ENCODE measurements around the gene PSMB7.

GRCh38 chr9:124348831-124349230, 66.4 kb downstream of the PSMB7 start:
- TF ChIP-seq CTCF (IDR thresholded peaks at IDR 0.05; ENCODE audit: low read depth, low read length) (no peak), POLR2A (IDR thresholded peaks at IDR 0.05; ENCODE audit: extremely low read depth, insufficient read length) (no peak), MAX (IDR thresholded peaks at IDR 0.05; ENCODE audit: low read depth, low read length) (no peak), MYC (IDR thresholded peaks at IDR 0.05; ENCODE audit: low read depth, low read length) (no peak)

All from NB4 (cell line).